NCI-H146 treated with DMSO at 0.1 percent for 48 hours (cell line): ENCODE measurements around the gene HLA-F.

Experiments
- DNase-seq: peaks from one replicate; lab custom pipeline; 2025; ENCODE audit not compliant: unreplicated experiment; lab: John Stamatoyannopoulos, UW

Gene HLA-F

DNA sequence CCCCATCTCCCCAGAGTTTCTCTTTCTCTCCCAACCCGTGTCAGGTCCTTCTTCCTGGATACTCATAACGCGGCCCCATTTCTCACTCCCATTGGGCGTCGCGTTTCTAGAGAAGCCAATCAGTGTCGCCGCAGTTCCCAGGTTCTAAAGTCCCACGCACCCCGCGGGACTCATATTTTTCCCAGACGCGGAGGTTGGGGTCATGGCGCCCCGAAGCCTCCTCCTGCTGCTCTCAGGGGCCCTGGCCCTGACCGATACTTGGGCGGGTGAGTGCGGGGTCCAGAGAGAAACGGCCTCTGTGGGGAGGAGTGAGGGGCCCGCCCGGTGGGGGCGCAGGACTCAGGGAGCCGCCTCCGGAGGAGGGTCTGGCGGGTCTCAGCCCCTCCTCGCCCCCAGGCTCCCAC lies at the start of gene HLA-F:
TSS of gene HLA-F (plus strand) at position 173 of the 404 bp plus-strand sequence. CDS start at position 203, 30 bp downstream.
- DNase-seq, result peak; percentile 56

DNA sequence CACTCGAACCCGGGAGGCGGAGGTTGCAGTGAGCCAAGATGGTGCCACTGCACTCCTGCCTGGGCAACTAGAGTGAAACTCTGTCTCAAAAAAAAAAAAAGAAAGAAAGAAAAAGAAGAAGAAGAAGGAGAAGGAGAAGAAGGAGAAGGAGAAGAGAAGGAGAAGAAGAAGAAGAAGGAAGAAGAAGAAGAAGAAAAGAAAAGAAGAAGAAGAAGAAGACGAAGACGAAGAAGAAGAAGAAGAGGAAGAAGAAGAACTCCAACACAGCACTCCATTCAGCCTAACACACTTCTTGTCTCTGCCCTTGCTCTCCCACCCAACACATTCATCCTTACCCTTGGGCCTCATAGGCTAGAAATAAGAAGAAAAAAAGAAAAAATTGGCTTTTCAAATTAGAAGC lies 49.2 kb upstream of the HLA-F start:
- DNase-seq, result no peak

DNA sequence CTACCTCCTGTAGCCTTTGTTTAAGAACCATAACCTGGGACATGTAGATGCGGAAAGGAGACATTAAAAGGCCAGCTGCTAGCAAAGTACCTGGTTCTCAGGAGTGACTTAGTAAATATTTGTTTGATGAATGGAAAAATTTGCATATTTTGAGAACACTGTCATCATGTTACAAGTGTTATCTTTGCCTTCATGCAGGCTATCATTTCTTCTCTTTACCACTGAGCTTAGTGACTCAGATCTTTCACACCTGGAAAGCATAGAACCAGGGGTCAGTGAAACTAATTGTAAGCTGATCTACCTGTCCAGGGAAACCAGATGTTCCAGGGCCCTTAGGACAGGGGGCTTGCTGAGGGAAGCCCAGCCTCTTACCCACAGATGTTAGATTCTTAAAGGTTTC lies 47.7 kb upstream of the HLA-F start:
- DNase-seq, result no peak

DNA sequence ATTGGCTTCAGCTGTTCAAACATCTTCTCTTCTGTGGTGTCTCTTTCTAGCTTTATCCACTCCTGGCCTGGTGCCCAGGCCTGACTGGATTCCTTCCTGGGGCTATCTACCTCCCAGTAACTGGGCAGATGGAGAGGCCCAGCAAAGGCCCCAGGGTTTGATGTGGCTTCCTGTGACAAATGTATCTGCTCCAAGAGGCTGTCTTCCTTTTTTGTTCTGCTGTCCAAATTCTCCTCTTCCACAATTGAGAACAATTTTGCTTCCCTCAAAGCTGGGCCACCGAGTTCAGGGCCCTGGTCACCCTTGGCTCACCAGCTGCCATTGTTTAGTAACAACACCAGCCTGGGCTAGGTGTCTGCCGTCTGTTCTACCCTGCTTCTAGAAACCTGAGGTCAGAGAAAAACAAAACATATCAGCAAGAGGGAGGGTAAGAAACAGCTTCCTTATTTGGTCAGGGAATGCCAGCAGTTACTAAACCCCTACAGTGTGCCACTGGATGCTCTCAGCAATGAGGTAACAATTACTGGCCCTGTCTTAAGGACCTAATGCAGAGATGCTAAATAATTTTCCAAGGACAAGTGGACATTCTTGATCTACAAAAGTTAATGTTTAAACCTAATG lies 46.1 kb upstream of the HLA-F start:
- DNase-seq, result peak; percentile 86

DNA sequence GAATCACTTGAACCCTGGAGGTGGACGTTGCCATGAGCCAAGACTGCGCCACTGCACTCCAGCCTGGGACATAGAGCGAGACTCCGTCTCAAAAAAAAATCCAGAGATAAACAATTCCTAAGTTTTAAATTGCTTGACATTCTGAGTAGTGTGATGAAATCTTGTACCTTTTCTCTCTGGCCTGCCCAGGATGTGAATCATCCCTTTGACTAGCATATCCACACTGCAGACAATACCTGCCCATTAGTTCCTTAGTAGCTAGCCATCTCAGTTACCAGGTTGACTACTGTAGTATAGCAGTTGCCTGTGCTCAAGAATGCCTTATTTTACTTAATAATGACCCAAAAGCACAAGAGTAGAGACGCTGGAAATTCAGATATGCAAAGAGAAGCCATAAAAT lies 45.1 kb upstream of the HLA-F start:
- DNase-seq, result no peak

DNA sequence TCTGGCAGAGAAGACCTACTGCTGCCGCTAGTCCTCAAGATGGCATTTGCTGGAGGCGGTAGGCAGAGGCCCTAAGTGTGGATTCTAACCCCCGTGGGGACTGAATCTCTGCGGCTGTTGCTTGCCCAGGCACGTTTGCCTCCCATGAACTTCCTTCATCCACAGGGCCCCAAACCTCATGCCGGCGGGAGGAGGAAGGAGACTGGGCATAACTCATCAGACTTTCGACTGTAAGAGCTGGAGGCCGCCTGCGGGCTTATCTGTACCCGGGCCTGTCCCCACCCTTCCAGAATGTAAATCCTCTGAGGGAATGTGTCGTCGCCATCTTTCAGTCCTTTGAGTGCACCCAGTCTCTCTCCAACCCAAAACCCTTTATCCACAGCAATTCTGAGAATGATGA lies 43.3 kb upstream of the HLA-F start:
- no peak for DNase-seq

DNA sequence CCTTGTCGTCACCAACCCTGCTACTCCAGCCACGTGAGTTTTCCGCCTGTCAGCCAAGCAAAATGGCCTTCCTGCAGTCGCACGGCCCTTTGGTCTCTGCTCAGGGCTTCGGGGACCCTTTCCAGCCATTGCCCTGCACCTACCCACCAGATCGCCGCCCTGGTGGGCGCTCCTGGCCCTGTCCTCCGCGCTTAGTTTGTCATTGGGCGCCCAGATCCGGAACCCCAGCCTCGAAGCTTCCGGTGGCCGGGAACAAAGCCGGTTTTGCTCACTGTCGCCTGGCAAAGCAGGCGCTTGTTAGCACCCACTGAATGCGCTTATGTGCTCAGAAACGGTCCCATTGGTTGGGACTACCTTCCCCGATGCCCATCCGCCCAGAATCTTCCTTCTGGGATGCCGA lies 42.8 kb upstream of the HLA-F start:
- no peak for DNase-seq

DNA sequence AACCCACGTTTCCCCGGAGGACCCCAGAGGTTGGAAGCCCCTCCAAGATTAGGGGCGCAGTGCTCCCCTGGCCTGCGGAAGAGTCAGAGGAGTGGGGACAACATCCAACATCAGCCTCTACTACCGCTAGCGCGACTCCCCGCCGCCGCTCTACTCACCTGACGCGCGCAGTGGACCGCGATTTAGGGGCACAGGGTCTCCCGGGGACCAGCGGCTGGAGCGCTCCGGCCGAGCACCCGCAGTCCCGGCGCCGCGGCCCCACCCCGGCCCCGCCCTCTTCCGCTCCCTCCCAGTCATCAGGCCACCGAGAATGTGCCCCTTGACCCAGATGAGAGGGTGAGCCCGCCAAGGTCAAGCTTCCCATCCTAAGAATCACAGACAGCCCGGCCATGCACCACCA lies 42.3 kb upstream of the HLA-F start, which contains the start of gene ZFP57:
TSS of gene ZFP57 (minus strand) at position 249 of the 400 bp plus-strand sequence. CDS start 4,149 bp downstream, outside the sequence.
- DNase-seq, result no peak

DNA sequence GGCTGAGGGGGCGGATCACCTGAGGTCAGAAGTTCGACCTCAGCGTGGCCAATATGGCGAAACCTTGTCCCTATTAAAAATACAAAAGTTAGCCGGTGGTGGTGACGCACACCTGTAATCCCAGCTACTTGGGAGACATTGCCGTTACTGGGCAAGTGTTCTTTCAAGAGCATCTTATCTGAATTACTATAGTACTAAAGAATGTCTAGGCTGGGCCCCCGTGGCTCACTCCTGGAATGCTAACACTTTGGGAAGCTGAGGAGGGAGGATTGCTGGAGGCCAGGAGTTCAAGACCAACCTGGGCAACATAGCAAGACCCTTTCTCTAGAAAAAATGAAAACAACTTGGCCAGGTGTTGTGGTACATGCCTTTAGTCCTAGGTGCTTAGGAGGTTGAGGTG lies 41.4 kb upstream of the HLA-F start:
- no peak for DNase-seq

DNA sequence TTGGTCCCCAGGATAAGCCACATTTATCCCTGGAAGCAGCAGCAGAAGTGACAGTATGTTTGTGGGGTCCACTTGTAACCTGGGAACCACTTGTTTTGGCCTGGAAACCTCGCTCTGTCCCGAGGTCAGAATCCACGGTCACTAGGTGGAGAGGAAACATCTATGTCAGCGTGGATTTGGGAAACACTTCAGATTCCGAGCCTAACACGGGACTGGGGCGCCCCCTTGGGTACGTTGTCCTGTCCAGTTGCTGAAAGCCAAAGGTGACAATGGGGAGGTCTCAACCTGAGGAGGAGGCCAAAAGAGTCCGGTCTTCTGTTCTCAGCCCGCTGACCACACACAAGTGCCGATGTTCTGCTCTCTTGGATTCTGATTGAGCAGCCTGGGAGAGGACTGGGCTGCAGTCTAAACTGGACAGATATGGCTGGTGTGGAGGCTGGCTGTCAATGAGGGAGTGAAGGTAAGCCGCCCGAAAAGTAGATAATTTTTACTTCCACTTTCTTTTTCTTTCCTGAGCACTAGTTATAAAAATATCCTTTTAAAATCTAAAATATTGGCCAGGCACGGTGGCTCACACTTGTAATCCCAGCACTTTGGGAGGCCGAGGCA lies 37.4 kb upstream of the HLA-F start:
- peak; percentile 22 for DNase-seq

DNA sequence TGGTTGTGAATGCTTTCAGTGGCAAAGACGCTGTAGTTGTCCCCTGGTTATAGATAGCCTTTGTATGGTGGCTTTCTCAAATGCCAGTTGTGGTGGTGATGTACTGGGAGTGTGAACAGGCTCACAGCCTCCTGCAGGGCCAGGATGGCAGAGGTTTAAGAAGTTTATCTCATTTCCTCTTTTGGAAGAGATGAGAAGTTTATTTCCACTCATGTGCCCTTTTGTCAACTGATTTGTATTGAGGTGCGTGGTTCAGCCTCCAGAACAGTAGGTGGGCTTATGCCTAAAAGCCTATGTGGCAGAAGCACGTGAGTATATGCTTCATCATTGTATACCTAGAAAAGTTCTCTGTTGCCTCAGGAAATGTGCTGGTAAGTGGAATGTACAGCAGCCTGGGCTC lies 28.6 kb upstream of the HLA-F start:
- DNase-seq, result no peak

DNA sequence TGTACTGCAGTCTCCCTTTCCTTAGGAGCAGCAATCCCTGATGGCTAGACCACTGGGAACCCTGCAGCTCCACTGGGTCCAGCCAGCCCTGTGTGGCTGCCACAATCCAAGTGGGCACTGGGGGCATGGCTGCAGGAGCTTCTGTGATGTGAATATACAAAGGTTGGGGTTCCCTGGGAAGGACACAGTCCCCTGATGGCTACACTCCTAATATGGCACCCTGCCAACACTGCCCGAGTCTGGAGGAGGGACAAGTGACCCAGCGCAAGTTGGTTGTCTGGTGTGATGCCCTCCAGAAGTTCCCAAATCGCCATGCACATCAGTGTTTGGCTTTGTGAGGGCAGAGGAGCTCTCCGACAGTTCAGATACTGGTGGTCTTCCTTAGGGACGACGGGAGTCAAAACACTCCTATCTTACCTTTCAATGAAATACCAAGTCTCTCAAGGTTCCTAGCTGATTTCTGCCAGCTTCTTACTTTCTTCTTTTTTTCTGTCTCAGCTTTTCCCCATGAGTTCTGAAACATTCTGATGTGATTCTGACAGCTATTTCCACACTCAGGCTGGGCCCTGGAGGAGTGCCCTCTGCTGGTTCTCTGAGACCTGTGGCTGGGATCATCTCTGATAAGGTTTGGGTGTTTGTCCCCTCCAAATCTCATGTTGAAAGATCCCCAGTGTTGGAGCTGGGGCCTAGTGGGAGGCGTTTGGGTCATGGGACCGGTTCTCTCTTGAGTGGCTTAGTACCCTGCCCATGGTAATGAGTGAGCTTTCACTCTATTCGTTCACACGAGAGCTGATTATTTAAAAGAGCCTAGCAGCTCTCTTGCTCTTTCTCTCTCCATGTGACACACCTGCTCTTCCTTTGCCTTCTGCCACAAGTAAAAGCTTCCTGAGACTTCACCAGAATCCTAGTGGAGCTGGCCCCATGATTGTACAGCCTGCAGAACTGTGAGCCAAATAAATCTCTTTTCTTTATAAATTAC lies 26.8 kb upstream of the HLA-F start:
- no peak for DNase-seq

DNA sequence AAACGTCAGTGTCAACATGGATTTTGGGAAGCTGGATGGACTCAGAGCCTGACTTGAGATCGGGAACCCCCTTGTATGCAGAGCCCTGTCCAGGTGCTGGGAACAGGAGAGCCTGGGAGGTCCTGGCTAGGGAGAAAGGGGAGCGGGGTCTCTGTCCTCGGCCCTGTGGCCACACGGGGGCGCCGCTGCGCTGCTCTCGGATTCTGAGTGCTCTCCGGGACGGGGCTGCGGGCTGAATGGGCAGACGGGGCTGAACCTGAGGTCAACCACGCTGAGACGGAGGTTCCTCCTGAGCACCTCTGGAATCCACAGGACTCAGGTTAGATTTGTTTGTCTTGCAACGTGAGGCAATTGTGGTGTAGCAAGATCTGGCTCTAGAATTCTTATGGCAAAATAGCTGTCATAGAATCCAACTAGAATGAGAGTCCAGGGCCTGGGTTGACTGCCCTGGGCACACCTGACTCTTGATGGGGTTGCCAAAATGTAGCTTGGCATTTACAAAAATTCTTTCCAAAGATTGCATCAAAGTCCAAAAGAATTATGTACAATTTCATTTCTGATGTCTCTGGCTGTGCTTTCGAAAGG lies 20.6 kb upstream of the HLA-F start:
- no peak for DNase-seq

DNA sequence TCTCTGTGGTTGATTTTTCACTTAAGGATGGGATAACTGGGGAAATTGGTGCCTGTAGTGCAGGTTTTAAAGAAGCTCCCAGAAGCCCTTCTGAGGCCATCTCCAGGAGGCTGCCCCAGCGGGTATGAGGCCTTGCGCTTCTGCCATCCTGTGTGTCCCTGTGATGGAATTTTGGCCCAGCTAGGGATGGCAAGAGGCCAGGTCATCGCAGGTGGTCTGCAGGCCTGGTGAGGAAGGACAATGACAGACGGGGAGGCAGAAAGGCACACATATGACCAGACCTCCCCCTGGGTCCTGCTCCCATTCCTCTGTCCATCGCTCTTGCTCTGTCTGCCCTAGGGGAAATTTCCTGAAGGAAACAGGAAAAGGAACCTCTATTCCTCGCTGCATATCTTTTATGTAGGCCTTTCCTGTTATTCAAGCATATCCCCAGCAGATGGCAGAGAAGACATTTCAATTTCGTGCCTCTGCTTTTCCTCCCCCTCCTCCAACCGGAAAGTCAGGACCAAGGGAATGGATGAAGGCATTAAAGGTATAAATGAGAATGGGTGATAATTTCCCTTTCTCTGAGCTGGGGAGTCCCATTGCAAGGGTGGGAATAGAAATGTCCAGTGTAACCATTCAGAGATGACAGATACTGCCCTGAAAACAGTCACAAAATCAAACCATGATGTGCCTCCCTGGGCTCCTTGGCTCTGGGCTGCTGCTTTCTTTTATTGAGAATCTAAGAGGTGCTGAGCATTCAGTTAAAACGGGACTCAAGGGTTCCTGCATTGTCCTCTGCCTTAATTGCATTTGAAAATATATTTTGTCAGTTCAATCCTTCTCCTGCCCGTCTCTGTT lies 17.6 kb upstream of the HLA-F start:
- peak; percentile 13 for DNase-seq

DNA sequence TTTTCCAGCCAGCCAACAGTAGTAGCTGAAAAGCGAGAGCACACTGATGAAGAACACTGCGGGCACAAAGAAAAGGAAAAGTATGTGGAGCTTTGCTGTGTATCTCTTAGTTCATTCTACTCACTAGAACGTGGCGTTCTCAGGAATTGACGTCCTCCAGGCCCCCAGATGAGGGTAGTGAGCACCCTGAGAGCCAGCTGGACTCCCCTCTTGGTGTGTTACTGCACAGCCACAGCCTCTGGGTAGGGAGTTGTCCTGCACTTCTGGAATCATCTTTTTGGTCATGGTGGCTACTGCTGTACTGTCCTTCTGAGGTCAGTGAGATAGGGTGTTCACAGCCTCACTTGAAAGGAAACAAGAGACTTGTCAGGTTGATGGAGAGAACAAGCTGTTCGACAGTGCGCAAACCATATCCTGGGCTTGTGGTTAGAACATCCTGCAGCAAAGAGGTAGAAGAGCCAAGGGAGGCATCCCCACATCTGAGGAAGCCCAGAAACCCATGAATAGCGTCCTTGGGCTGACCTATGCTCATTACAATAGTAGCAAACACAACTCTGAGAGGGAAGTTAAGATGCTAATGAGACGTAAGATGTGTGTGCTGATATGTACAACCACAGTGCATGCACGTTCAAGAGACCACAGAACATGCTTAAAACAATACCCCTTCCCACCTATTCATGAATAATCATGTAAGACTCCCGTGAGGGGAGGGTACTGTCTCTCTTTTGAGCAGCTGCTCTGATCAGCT lies 14.6 kb upstream of the HLA-F start:
- no peak for DNase-seq

DNA sequence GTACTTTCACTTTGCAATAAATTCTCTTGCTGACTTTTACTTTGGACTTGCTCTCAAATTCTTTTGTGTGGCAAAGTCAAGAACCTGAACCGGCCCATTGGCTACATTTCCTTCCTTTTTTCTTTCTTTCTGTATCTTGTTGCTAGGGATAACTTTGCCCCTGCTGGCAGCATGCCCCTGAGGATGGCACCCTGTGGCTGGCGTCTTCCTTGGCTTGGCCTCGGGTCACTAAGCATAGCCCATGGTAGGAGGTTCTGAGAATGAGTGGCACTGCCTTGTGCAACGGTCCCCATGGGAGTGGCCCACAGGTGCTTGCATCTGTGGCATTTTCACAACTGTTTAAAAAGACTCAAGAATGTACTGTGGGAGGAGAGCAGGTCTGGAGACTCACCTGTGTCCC lies 14.0 kb upstream of the HLA-F start:
- DNase-seq, result no peak

DNA sequence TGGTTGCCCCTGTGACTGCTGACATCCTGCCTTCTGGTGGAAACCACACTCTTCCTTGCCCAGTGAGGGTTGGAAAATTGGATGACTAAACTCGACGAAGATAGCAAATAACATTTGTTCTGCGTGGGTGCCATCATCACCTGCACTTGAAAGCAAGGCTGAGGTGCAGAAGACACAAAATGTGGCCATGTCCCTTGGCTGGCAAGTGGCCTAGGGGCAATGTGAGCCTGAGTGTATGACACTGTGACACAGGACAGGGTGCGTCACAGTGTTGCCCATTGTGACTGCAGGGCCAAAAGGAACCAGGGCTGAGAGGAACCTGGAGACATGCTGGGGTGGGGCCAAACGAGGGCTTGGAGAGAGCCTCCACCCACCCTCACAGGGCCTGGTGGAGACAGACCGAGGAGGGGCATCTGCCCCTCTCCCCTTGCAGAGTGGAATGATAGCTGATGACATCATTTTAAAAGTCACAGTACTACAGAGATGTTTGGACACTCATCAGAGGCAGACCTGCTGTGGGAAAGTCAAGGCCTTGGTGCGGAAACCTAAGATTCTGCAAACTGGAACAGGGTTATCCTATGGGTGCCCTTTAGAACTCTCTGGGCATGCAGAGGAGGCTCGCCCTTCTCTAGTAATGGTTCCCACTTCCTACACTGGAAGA lies 12.8 kb upstream of the HLA-F start:
- DNase-seq, result no peak

DNA sequence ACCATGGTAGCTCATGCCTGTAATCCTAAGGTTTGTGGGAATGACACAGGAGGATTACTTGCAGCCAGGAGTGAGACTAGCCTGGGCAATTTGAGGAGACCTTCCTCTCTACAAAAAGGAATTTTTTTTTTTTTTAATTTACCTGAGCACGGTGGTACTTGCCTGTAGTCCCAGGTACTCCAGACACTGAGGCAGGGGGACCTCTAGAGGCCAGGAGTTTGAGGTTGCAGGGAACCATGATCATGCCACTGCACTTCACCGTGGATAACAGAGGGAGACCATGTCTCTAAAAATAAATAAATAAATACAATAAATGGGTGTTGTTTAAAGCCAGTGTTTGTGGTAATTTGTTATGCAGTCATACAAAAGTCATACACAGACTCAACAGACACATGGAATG lies 2.4 kb upstream of the HLA-F start:
- DNase-seq, result no peak
